Measurements from ENCODE around the gene LAS1L.

DNA sequence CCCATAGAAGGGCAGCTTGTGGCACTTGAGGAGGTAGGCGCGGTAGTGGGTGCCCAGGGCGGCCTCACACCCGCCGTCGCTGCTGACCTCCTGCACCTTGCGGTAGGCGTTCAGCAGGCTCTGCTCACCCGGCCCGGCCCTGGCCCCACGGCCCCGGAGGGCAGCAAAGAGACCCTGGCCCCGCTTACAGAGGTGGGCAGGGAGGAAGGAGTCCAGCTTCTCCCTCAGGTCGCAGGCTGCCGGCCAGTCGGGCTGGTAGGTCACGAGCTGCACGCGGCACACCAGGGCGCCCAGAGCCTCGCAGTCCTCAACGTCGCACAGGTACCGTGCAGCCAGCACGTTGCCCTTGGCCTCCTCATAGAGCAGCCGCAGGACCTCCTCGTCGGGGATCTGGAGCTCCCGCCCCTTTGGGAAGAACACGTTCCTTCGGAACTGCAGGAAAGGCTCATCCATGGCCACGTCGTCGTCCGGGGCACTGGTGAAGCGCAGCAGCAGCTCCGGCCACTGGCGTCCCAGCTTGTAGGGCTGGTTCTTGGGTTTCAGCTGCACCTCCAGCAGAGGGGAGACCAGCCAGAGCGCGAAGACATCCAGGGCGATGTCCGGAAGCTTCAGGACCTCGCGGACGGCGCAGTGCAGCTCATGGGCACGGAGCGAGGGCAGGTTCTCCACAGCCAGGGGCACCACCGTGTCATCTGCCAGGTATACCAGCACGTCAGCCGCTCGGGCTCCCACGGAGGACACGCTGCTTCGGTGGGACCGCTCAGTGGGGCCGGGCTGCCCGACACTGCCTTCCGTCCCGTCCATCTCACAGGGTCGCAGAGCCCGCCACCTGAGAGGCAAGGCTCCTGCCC, 17.1 kb upstream of the LAS1L start:
- TF ChIP-seq, protein P1, sequence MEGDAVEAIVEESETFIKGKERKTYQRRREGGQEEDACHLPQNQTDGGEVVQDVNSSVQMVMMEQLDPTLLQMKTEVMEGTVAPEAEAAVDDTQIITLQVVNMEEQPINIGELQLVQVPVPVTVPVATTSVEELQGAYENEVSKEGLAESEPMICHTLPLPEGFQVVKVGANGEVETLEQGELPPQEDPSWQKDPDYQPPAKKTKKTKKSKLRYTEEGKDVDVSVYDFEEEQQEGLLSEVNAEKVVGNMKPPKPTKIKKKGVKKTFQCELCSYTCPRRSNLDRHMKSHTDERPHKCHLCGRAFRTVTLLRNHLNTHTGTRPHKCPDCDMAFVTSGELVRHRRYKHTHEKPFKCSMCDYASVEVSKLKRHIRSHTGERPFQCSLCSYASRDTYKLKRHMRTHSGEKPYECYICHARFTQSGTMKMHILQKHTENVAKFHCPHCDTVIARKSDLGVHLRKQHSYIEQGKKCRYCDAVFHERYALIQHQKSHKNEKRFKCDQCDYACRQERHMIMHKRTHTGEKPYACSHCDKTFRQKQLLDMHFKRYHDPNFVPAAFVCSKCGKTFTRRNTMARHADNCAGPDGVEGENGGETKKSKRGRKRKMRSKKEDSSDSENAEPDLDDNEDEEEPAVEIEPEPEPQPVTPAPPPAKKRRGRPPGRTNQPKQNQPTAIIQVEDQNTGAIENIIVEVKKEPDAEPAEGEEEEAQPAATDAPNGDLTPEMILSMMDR (IDR thresholded peaks at IDR 0.05; ENCODE audit: low read depth, low read length) = no peak
- TF ChIP-seq EZH2phosphoT487 (IDR thresholded peaks at IDR 0.05; ENCODE audit: low read depth) = no peak
